Activated T-cell treated with anti-CD3 and anti-CD28 coated beads, Interleukin-2, amount 50 U/mL, for 1 hour (primary cell): Measurements from ENCODE around the gene UNC5CL.

Experiments used
- DNase-seq: peaks from one replicate; pipeline ENCODE4 v3.0.0-alpha.2; 2020

UNC5CL gene, protein sequence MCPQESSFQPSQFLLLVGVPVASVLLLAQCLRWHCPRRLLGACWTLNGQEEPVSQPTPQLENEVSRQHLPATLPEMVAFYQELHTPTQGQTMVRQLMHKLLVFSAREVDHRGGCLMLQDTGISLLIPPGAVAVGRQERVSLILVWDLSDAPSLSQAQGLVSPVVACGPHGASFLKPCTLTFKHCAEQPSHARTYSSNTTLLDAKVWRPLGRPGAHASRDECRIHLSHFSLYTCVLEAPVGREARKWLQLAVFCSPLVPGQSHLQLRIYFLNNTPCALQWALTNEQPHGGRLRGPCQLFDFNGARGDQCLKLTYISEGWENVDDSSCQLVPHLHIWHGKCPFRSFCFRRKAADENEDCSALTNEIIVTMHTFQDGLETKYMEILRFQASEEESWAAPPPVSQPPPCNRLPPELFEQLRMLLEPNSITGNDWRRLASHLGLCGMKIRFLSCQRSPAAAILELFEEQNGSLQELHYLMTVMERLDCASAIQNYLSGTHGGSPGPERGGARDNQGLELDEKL

DNA sequence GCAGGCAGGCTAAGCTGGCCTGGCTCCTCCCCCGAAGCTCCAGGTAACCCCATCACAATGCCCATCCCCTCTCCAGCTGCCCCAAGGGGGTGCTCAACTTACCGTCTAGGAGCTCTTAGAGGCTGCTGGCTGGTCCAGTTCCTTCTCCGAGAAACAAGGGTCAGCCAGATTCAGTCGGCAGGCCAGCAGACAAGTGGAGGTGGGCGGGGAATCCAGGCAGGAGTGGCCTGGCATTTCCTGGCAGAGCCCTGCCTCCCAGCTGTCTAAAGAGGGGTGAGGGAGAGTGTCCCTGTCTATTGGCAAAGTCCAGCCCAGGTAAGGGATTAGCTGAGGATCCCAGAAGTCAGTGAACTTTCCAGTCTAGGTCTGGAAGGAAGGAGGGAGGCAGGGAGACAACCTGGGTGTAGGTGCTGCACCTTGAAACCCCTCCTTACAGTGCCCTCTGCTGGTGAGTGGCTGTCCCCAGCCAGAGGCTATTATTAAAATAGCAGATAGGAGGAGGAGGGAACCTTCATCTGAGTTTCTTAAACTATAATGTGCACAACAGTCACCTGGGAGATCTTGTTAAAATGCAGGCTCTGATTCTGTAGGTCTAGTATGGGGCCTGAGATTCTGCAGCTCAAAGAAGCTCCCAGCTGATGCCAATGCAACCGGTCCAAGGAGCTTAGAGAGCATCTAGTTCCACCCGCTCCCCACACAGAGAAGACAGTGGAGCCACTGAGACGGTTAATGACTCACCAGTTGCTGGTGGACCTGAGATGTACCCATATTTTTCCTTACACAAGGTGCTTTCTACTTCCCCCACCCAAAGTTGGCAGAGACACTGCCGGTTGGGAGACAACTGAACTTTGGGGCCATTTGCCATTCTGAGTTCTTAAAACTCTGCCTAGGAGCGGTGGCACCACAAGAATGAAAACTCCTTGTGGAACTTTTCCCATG, at the start of gene UNC5CL:
UNC5CL (minus strand) TSS at position 162 of the 939 bp plus-strand sequence. CDS start 4,147 bp downstream, outside the sequence.
- peak; percentile 50 for DNase-seq

DNA sequence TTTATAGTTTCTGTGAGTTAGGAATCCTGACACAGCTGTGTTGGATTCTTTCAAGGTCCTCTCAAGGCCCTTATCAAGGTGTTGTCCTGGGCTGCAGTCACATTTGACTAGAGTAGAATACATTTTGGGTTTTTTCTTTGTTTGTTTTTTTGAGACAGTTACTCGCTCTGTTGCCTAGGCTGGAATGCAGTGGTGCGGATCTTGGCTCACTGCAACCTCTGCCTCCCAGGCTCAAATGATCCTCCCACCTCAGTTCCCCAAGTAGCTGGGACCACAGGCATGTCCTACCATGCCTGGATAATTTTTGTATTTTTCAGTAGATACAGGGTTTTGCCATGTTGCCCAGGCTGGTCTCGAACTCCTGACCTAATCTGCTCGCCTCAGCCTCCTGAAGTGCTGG, 49.4 kb upstream of the UNC5CL start:
- DNase-seq: no peak

DNA sequence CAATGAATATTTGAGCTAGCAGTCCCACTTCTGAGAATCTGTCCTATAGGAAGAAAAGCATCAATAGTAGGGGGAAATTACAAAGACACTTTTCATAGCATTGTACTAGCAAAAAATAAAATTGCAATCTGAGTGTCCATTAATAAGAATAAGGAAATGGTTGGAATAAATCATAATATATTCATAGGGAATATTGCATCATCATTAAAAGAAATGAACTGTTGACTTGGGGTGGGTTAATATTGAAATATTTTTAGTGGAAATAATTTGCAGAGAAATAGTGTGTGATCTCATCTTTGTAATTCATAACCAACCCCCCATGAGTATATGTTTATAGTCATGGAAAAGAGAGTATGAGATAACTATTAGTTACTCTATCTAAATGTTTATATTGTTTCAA, 46.2 kb upstream of the UNC5CL start:
- DNase-seq: no peak

DNA sequence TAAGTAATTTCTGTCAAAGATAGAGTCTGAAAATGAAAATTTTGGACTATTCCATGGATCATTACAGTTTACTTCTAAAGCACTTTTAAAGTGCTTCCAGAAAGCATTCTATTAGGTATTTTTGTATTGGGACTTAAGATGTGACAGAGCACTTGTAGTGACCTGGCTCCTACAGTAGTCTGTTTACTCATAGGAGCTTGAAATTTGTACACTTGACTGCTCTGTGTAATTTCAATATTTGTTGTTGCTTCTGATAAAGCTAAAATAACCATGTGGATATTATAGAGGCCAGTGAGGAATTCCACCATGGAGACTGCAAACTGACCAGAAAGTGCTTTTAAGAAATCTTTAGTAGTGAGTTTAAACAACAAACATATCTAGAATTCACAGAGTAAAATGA, 44.1 kb upstream of the UNC5CL start:
- no peak for DNase-seq

DNA sequence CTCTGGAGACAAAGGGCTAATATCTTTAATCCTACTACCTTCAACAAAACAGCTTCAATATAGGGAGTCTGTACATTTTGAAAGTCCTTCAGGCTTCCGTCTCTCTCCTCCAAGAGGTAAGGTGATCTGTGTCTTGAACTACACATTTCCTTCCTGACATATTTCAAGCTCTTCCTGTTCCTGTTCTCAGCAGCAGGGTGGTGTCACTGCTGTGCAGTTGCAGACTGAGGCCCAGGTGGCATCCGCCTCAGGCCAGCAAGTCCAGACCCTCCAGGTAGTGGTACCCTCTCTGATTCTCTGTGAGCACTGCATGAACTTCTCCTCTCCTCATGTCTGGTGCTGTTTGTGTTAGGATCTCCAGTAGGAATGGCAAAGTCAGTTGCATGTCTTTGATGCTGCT, 41.6 kb upstream of the UNC5CL start:
- no peak for DNase-seq

DNA sequence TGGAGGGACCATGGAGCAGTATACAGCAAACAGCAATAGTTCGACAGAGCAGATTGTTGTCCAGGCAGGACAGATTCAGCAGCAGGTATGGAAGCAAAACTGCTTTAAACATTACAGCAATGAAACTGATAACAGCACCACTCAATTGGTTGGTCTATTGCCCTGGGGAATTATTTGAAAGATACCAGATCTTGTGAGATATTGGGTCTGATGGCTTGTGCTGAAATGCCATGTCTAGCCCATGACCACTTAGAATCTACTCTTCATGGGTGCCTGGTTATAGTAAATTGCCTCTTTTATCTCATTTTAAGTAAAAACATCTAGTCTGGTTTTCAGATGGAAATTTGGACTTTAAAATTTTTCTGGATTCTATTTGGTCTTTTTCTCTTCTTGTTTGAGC, 40.1 kb upstream of the UNC5CL start:
- DNase-seq: no peak

DNA sequence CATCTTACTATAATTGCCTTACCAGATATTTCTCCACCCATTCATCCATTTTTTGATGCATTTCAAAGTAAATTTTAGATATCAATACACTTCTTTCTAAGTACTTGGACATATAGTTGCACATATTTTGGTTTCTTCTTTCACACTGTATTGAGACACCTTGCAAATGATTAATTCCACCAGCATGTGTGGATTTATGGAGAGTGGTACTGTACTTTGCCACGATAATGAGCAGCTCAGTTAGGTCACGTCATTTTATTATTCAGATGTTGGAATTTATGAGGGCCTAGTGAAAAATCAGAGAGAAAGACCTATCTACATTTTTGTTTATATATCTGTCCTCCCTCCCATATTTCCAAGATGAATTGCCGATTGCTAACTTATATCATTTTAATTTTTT, 39.1 kb upstream of the UNC5CL start:
- no peak for DNase-seq

DNA sequence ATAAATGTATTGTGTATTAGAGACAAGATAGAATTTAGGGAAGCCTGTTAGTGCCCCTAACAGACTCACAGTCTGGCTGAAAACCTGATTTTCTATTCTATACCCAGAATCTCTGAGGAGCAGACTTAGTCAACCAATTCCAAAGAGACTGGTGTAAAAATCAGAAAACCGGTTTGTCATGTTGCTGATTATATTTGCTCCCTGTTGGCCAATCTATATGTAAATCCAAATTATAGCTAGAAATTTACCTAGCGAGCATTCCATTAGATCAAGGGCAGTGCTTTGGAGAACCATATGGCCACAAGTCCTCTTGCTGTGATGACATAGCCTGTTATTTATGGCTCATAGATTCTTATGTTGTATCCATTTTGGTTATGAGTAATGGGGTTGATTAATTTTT, 38.5 kb upstream of the UNC5CL start:
- DNase-seq: no peak

DNA sequence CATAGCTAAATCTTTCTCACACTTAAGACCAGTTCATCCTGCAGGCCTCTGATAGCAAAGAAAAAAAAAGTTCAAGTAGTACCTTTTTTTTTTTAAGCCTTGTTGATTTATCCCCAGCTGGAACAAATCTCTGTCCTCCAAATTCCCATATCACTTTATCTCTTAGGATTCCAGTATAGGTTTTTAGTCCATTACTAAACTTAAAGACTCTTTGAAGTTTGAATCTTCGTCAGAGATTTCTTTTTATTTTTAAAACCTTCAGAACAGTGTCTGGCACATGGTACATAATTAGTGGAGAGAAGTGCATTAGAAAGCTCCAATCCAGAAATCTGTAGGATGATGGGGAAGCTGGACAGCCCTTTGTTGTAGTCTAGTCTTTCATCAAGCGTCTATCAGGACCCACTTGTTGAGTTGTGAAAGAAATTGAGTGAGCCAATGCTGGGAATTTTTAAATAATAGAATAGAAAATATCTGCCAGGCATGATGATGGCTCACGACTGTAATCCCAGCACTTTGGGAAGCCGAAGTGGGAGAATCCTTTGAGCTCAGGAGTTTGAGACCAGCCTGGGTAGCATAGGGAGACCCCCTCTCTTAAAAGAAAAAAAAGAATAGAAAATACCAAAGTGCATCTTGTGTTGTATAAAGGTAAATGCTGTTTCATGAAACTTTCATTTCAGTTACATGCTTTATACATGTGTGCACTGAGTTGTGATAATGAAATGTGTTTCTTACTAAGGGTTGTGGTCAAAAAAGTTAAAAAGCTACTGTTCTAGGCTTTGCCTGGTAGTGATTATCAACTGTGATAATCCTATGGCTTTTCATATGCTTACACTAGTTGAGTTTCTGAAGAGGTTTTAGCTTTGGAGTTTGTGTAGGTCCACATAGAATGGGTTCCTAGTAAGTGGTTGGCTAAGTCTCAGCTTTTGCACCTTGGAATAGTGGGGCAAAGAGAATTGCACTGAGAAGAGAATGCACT, 36.9 kb upstream of the UNC5CL start:
- no peak for DNase-seq

DNA sequence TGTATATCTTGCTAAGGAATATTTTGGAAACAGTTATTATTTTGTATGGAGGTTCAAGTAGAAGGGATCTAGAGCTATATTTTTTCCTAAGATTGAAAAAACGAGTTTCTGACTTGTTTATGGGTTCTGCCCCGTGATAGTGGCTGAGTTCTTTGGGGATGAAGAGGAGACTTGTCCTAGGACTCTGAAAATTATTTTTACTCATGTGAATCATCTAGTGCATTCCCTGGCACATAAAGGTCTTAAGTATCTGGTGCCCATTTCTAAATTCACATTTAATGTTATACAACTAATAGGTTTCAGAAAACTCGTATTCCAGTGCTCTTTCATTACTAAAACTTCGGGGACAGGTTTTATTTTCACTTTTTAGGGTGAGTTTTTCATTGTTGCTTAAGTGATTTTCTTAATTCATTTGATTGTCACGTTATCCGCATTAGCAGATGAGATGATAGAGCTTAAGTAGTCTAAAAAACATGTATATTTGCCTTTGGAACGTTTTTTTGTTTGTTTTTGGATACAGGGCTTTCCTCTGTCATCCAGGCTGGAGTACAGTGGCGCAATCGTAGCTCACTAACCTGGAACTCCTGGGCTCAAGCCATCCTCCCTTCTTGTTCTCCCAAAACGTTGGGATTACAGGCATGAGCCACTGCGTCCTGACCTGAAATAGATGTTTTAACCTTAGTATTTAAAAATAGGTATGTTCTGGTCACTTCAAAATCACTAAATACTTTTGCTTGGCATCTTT, 35.8 kb upstream of the UNC5CL start:
- DNase-seq: no peak

DNA sequence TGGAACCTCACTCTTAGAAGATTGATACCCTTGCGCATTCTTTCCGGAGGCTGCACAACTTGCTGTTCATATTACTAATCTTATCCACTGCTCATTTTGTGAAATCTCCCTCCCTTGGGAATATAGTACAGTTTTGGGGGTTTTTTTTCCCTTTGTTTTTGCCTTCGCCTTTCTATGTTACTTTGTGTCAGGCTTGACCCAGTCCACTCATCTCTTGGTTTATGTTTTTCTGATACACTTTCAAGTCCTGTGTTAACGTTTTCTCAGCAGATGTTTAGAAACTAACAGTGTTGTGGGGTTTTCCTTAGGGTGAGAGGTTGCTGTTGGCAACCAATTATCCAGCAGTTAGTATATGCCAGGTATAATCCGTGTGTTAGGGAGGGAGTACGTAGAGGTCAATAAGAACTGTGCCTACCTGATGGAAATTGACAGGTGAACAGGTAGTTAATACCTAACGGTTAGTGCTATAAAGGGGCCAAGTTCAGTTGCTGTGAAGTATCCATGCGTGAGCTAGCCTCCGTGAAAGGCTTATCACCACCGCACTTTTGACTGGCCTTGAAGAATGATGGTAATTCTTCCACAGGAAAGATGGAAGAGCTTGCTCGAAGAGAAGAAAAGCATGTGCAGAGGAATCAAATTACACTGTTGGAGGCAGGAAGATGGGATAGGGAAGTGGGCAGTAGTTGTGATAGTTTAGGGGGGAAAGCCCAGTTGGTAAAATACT, 35.1 kb upstream of the UNC5CL start:
- no peak for DNase-seq

DNA sequence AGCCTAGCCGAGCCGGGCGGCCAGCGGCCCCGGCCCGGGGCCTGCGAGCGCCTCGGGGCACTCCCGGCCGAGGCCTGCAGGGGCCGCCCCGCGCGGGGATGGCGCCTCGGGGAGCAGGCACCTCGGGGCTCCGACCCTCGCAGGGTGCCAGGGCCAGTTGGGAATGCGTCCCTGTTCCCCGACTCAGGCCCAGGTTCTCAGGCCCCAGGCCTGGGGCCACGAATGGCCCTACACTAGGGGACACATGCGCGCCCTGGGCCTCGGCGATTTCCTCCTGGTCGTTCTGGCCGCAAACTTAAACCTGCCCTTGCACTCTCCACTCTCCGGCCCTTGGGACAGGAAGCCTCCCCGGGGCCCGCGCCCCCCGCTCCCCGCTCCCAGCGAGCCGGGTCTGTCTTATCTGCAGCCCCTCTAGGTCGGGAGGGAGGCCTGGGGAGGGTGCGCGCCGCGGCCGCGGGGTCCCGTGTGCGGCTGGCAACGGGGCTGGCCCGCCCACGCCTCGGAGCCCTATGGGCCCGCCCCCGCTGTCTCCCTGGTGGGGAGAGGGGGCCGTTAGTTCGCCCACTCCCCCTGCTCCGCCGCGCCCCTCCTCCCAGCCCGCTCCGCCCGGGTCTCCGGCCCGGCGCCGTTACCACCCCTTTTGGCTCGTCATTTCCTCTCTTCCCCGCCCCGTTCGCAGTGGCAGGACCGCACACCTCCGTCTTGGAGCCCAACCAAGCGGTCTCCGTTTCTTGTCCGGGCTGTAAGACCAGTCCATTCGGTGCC, 34.4 kb upstream of the UNC5CL start:
- DNase-seq: peak; percentile 79

DNA sequence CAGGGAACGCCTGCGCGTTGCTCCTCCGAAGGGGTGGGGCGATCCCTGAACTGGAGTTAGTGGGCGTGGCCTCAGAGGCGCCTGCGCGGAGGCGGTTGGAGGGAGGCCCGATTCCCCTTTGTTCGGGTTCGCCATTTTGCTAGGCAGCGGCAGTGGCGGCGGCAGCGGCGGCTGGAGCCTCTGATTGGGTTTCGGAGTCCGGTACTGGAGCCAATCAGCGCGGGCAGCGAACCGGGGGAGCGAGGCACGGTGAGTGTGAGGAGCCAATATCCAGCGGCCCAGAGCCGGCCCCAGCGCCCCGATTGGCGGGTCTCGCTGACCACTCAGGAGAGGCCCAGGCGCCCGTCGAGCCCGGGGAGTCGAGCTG, 33.8 kb upstream of the UNC5CL start, which contains the start of gene NFYA:
NFYA (plus strand) TSS at position 139 of the 367 bp plus-strand sequence. CDS start 6,116 bp downstream, outside the sequence.
- DNase-seq: no peak

DNA sequence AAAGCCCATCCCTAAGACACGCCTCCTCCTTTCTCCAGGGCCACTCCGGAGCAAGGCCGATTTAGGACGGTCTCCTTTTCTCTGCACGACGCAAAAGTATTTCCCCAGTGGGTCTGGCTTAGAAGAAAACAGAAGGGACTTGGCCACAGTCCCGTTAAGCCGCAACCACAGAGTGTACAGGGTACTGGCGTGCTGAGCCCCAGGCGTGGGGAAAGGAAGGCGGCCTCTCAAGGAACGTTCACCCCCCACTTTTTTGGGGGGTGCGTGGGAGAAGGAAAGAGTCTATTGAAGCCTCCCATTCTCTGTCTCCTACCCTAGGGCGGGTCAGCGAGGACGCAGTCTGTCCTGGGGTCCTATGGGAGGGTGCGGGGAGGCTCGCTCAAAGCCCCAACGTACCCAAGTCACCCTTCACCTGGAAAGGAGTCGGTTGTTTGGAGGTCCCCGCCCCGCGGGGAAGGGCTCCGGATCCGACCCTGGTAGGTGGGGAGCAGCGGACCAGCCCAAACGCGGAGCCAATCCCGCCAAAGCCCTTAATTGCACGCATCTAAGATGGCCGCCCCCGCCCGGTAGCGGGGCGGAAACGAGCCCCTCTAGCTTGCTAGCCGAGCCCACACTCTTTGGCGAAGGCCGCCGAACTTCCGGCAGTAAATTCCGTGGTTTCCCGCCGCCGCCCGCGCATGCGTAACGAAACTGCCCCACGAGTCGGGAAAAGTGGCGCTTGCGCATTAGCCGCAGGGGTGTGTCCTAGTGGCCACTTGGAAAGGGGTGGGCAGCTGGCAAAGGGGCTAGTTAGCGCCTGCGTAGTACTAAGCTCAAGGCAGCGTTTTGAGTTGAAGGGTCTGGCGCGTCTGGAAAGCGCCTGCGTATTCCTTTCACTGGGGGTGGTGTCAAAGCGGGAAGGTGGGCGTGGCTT, 33.2 kb upstream of the UNC5CL start, which contains the start of gene OARD1:
OARD1 (minus strand) TSS at position 434 of the 913 bp plus-strand sequence. CDS start 722 bp downstream, outside the sequence.
- peak; percentile 100 for DNase-seq

DNA sequence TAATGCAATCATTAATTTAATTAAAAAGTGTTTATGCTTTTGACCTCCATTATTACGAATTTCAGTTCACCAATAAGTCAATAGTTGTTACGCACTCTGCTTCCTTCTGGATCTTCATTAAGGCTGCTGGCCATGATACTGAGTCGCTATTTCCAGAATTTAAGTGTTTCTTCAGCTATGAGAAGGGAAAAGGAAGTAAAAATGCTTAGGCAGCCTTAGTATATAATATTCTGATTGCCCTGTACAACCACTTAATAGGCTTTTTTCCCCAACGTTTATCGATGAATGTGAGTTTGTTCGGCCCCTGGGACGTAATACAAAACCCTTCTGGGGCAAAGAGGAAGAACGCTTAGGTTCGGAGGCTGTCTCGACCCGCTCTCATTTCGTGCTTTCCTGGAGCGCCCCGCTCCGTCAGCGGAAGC, 32.5 kb upstream of the UNC5CL start:
- no peak for DNase-seq

DNA sequence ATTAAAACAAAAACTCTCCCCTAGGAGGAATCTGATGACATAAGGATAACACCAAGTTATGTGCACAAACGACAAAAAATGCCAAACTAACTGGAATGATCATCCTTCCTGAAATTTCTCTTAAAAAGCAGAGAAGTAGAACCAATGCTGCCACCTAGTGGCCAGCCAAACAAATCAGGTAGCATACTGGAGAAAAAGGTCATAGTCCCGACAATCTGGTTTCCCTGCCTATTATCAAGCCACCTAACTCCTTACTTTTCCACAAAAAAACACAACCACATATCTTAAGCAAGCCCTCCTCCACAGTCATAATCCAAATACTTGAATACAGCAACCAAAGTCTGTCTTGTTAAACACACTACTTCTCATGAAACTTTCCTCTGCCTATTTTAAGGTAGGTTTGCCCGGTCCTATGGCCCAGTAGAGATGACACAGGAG, 27.9 kb upstream of the UNC5CL start:
- DNase-seq: peak; percentile 56

DNA sequence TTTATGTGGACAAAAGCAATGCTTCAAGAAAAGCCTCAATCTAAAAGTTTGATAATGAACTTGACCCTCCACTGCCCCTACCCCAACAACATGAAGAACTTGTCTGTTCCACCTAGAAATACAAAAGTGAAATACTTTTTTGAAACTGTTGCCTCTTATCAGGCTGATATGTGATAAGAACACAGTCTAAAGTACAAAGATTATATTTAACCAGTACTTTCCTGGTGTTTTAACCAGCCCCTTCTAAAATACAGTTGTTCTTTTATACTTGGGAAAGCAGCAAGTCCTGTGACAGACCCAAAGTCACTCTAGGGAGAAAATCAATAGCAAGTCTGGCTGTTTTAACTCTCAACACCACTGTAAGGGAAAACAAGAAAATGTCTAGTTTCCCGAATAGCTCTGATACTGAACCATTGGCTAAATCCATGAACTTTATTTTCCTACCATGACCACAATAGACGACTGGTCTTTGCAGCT, 26.6 kb upstream of the UNC5CL start:
- DNase-seq: no peak

DNA sequence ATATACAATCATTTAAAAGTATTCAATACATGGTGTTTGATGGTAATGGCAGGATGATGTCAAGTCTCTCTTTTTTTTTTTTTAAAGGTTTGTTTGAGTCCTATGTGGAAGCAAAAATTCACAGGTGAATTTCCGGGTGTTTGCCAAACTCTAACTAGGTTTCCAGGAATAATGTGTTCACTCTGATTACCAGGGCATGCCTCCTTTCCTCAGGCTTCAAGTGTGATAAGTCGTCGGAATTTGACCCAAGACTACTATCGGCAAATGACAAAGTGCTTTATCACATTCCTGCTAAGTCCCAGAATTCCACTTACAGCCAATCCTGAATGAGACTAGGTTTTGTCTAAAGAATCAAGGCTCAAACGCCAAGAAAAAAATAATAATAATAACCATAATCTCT, 25.8 kb upstream of the UNC5CL start:
- DNase-seq: no peak

DNA sequence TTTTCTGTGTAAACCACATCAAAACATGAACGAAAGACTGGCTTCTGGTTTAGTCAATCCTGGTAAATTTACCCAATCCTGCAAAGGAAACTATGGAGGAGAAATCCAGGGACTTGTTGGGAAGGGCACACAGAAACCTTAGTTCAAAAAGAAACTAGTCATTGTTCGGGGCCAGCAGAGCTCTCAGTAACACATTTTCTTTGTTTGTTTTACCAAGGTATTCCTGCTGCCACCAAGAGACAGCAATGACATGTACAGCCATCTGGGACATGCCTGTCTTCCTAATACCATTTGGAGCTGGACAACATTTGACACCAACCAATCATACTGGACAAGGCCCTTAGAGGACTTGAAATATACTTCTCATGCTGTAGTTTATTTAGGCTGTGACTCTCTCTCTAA, 24.9 kb upstream of the UNC5CL start:
- DNase-seq: no peak
